ENCODE data around the gene RGS7.
A peak's percentile ranks its signal among the peaks of the same experiment; 100 is the strongest.
"Not testable (repeated sequence)": the region's sequence is repeated elsewhere in the genome, so short reads cannot be mapped to it uniquely, and the experiment has no call there.

RGS7 gene

DNA sequence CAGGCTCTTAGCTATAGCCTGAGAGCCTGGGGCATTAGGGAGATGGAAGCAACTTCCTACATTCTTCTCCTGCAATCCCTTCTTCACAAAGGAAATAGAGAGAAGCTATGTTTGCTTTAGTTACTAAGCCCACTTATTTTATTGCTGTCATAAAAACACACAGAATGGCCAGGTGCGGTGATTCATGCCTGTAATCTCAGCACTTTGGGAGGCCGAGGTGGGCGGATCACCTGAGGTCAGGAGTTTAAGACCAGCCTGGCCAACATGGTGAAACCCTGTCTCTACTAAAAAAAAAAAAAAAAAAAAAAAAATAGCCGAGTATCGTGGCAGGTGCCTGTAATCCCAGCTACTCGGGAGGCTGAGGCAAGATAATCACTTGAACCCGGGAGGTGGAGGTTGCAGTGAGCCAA lies 573.3 kb downstream of the RGS7 start:
- DNase-seq (ENCODE audit: low read depth), result not testable (repeated sequence)

DNA sequence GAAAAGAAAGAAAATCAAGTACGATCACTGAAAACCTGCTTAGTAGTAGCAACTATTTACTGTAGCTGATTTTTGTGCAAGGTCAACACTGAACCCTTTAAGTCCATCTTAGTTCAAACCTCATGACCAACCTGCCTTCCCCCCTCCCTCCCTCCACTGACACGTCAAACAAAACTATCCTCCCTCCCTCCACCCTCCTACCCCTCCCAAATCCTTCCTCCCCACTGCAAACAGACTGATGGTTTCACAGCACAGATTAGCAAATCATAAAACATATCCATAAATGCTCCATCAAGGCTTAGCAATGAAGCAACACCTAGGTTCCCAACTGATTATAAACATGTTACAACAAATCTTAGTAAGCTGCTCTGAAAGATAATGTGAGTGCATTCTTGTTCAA lies 580.8 kb downstream of the RGS7 start:
- no peak for DNase-seq (ENCODE audit: low read depth)

GRCh38 chr1:240772131-240772530 lies 584.9 kb downstream of the RGS7 start:
- DNase-seq (ENCODE audit: low read depth), result no peak

DNA sequence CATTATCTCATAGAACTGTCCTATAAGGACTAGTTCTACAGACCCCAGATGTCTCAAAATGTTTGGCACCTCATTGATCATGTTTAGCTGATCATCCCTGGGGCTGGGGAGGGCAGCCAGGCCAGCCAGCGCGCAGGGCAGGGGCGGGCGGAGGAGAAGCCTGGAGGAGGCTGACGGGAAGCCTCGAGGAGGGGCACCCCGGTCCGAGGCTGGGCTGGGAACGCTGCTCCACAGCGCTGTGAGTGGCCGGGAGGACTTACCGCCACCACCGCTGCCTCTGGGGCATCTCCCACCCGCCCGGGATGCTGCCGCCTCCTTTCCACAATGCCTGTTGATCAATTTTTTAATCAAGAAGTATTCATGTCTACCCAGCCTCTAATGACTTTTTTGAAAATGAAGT lies 585.6 kb downstream of the RGS7 start:
- no peak for DNase-seq (ENCODE audit: low read depth)

- no peak for DNase-seq (ENCODE audit: low read depth)
Measured at GRCh38 chr1:240768979-240769378, 588.0 kb downstream of the RGS7 start.

DNA sequence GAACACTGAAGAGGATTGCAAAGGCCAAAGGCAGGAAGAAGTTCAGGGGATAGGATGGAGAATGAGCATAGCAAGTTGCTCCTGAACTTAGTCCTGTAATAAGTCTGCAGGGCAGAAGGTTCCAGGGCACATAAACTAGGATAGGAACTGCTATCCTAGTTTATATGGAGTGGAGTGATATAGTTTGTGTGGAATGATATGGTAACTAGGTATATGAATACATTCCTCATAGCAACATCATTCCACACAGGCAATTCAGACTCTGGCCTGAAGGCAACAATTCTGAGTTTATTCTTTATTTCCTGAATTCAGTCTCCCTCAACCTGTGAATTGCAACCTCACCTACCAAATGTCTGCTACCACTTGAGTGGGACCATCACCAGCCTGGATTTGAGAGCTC lies 590.2 kb downstream of the RGS7 start:
- DNase-seq (ENCODE audit: low read depth), result no peak

- DNase-seq (ENCODE audit: low read depth), result peak; percentile 47
Measured at GRCh38 chr1:240765732-240766363, 591.2 kb downstream of the RGS7 start.

GRCh38 chr1:240763771-240764170 lies 593.2 kb downstream of the RGS7 start:
- no peak for DNase-seq (ENCODE audit: low read depth)

DNA sequence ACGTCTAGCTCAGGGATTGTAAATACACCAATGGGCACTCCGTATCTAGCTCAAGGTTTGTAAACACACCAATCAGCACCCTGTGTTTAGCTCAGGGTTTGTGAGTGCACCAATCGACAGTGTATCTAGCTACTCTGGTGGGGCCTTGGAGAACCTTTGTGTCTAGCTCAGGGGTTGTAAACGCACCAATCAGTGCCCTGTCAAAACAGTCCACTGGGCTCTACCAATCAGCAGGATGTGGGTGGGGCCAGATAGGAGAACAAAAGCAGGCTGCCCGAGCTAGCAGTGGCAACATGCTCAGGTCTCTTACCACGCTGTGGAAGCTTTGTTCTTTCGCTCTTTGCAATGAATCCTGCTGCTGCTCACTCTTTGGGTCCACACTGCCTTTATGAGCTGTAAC lies 593.9 kb downstream of the RGS7 start:
- not testable (repeated sequence) for DNase-seq (ENCODE audit: low read depth)

GRCh38 chr1:240762471-240762987 lies 594.5 kb downstream of the RGS7 start:
- DNase-seq (ENCODE audit: low read depth), result not testable (repeated sequence)

- DNase-seq (ENCODE audit: low read depth), result not testable (repeated sequence)
Measured at GRCh38 chr1:240758777-240759176, 598.2 kb downstream of the RGS7 start.

GRCh38 chr1:240758296-240758695 lies 598.7 kb downstream of the RGS7 start:
- no peak for DNase-seq (ENCODE audit: low read depth)

- no peak for DNase-seq (ENCODE audit: low read depth)
Measured at GRCh38 chr1:240747907-240748306, 609.1 kb downstream of the RGS7 start.

DNA sequence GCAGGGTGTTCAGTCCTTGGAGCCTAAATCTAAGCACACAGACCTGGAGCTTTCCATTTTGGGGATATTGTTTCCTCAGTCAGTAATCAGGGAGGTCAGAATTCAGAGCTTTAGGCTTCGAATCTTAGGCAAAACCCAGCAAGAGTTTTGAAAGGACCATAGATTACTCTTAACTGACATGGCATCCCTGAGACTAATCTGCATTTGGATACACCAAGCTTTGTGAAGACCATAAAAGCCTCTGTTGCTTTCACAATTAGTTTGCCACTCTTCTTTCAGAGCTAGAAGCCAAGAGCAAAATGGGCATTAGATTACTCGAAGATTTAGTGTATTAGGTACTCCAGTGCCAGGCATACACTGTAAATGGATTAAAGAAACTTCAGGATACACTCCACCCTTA lies 613.3 kb downstream of the RGS7 start:
- no peak for DNase-seq (ENCODE audit: low read depth)

- DNase-seq (ENCODE audit: low read depth), result peak; percentile 22
Measured at GRCh38 chr1:240739754-240740153, 617.3 kb downstream of the RGS7 start.

- DNase-seq (ENCODE audit: low read depth), result no peak
Measured at GRCh38 chr1:240739139-240739538, 617.9 kb downstream of the RGS7 start.

- DNase-seq (ENCODE audit: low read depth), result no peak
Measured at GRCh38 chr1:240737766-240738265, 619.2 kb downstream of the RGS7 start.

DNA sequence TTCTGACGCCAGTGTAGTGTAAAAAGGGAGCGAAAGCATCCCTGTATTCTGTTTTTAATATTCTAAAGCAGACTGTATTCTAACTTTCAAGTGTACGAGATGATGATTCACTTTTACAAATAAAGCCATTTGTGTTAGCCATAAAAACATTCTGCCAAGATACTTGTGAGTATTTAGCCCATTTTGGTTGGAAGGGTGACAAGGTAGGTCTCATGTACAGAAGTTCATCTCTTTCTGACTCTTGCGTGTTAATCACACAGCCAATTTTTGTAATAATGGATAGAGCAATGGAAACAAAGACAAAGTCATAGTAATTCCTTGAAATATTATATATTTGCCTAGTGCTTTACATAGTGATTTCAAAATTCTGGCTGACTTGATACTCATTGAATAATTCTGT lies 619.7 kb downstream of the RGS7 start:
- DNase-seq (ENCODE audit: low read depth), result peak; percentile 78

- DNase-seq (ENCODE audit: low read depth), result not testable (repeated sequence)
Measured at GRCh38 chr1:240734705-240735104, 622.3 kb downstream of the RGS7 start.

DNA sequence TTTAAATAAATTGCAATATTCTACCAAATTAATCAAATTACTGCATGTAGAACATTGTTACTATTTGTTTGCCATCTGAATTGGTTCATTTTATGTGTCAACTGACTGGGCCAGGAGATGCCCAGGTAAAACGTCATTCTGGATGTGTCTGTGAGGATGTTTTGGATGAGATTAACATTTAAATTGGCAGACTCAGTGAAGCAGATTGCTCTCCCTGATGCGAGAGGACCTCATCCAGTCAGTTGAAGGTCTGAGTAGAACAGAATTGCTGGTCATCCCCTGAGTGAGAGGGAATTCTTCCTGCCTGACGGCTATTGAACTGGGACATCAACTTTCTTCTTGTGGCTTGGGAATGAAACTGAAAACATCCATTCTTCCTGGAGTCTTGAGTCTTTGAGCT lies 623.0 kb downstream of the RGS7 start:
- no peak for DNase-seq (ENCODE audit: low read depth)

- peak; percentile 65 for DNase-seq (ENCODE audit: low read depth)
Measured at GRCh38 chr1:240732390-240732789, 624.6 kb downstream of the RGS7 start.
